NCI-H748 (cell line): Measurements from ENCODE around the gene DHFR.

Experiments
- DNase-seq: peaks from one replicate; lab custom pipeline; 2025; ENCODE audit not compliant: unreplicated experiment; lab: John Stamatoyannopoulos, UW

DHFR gene

DNA sequence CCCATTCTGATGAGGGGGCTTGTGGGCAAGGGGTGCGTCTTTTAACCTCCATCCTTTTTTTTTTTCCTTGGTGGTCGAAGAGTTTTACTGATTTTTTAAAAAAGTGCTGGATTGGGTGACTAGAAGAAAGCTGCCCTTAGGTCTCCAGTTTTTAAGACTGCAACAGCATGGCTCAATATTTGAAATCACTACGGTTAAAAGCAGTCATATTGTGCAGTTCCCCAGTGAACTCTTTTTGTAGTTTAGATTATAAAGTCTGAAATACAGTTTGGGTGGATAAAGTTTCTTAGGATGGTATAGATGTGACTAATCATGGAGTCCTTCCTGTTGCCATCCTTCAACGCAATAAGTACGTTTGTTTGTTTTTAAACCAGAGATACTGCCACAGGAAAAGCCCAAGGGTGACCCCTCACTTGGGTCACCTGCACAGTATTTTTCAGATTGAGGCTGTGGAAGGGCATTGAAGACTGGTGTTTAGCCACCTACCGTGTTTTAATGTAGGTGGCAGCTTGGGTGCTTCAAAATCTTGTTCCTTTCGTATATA lies 520 bp upstream of the DHFR start:
- peak; percentile 37 for DNase-seq

DNA sequence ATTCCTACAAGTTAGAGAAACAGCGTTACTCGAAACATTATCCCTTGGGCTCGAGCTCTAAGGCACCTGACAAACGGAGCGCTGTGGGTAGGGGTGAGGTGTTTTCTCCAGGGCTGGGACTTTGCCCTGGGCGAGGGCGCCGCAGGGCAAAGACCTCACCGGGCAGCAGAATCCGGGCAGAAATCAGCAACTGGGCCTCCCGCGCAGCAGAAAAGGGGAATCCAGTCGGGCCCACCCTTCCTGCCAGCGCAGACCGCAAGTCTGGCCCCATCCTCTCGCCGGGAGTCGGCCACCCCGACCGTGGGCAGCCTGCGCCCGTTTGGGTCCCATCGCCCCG lies 761 bp downstream of the DHFR start:
- DNase-seq: peak; percentile 55

DNA sequence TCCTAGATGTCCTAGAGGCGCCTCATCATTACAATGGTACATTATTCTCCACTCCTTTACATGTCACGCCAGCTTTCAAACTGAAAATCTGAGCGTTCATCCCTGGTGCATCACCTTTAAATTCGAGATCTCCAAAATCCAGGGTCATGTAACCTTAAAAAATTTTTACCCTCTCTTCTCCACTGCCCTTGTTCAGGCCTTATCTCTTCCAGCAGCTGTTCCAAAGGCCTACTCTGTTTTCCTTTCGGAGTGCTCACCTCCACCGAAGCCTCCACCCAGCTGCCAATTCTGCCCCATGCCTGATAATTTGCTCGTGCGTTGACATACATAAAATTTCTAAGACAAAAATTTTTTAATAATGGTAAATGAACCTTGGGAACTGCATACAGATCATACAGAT lies 1.3 kb downstream of the DHFR start:
- peak; percentile 2 for DNase-seq

DNA sequence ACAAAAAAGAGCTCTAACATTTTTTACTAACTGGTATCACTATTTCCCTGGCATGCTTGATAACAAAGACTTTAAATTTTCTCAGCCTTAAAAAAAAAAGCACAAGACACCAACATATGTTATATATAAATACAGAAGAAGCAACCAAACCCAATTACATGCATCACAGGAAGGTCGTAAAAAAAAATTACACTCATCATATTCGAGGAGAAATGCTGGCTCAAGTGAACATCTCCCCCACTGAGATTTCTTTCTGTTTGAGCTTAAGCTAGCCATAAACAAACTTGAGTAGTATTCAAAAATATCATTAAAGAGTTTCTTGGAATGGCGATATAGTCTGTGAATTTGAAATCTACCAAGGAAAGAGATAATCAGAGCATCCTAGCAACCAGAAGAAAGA lies 7.9 kb downstream of the DHFR start:
- no peak for DNase-seq

DNA sequence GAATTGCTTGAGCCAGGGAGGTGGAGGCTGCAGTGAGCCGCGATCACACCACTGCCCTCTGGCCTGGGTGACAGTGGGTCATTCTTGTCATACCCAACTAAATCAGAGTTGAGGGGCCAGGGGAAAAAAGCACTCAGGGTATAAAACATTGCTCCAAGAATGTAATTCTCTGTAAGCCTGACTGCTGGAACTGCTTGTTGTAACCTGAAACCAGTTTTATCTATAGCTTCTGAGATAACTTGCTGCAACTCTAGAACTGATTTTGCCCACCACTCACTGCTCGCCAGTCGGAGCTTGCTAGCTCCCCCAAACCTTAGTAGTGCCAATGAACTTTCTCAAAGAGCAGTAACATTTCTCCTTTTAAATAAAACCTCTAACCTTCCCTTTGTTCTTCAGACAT lies 9.9 kb downstream of the DHFR start:
- DNase-seq: no peak

DNA sequence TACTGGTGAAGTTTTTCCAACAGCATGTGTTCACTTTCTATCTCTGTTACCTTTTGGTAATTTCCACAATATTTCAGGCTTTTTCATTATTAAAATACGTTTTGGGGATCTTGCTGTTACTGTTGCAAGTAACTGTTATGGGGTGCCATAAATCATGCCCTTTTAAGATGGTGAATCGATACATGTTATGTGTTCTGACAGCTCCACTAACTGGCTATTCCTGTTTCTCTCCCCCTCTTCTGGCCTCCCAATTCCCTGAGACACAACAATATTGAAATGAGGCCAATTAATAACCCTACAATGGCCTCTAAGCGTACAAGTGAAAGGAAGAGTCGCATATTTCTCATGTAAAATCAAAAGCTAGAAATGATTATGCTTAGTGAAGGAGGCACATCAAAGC lies 13.4 kb downstream of the DHFR start:
- no peak for DNase-seq

DNA sequence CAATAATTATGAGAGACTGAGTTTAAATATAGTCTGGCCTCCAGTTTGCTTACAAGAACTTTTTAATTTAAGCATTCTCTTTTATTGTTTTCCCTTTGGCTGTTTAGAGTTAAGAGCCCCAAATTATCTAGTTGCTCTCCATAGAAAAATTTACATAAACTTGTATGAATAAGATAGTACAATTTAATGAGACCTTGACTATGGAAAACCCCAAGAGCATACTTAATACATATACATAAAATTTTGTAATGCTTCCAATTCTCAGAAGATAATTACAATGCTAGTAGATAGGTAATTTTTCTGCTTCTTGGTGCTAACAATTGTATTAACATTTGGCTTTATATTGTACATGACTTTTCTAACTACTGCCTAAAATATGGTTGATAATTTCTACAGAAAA lies 20.6 kb downstream of the DHFR start:
- no peak for DNase-seq

DNA sequence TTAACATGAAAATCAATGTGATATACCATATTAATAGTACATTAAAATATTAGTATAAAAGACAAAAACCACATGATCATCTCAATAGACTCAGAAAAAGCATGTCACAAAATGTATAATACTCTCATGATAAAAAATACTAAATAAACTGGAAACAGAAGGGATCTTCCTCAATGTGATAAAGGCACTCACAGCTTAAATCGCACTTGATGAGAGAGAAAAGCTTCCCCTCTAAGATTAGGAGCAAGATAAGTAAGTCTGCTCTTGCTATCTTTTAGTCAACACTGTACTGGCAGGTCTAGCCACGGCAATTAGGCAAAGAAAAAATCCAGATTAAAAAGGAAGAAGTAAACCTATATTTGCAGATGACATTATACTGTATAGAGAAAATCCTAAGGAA lies 22.1 kb downstream of the DHFR start:
- DNase-seq: no peak

DNA sequence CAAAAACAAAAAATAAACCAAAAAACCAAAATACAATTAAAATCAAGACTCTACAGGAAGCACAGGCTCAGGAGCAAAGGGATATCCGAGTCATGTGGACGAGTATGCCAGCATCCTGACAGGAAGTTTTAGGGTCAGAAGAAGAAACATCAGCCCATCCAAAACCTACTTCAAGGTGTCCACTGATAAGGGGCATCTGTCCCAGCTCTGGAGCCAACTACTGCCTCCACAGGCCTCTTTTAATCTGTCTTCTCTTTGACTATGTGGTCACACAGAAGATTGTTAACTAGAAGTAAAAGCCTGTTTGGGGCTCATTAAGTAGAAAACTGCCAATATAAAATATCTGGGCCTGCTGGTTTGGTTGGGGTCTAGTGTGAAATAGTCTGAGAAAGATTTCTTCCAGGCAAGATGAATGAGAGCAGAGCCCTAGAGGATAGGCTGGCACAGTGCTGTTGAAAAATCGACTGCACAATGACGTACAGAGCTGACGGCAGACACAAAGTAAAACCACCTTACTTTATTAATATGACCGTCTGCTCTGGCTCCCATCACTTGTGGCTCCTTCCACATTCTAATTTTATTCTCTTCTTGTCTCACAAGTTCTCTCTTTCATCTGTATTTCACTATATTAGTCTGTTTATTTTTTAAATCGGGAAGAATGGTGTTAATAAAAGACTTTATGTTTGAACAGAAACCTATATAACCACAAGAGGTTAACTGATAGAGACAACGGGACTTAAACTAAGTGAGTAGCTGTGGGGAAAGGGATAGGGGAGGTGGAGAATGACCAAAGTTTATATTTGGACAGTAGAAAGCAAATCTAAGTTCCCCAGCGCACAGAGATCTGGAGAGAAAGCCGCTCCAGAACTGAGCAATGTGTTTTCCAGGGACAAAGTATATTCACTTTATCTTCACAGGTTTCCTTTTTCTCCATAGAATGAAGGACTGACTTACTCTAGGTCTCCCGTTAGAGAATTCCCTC lies 23.2 kb downstream of the DHFR start:
- DNase-seq: no peak

DNA sequence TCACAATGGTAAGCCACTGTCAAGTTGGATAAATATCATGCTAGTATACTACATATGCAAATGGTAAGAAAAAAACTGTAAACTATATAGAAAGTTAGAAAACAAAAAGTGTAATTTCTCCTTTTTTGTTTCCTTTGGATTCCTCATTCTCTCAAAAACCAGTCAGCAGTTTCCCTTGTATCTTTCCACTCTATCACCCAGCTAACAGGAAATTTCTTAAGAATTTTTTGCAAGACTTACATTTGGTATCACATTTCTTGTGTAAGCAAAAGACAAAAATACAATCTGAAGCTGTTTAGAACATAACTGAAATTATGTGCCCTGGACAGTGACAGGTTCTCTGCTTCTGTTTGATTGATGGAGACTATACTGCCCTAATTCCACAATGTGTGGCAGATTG lies 25.5 kb downstream of the DHFR start:
- no peak for DNase-seq

DNA sequence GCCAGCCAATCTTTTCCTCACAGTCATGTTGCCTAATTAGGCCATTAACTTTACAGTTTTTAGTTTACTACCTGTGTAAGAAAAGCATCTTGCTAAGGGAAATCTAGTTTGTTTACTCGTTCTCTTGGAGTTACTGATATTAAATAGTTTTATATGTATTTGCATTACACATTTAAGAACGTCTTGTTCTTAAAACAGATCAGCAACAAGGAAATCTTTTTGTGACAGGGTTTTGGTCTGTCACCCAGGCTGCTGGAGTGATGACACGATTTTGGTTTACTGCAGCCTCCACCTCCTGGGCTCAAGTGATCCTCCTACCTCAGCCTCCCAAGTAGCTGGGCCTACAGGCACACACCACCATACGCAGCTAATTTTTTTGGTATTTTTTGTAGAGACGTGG lies 29.6 kb downstream of the DHFR start:
- no peak for DNase-seq

DNA sequence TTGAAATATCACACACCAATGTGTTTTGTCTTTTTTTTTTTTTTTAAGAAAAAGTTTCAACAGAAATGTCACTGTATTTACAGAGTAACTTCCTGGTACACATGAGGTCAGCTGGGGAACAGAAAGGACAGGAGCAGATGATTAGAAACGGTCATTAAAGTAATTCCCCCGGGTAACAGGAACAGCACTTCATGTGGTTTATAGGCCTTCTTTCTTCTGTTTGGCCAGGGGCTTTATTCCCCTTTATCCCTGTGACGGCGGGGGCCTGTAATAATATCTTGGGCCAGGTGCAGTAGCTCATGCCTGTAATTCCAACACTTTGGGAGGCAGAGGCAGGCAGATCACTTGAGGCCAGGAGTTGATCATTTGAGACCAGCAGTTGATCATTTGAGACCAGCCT lies 30.8 kb downstream of the DHFR start:
- peak; percentile 20 for DNase-seq

DNA sequence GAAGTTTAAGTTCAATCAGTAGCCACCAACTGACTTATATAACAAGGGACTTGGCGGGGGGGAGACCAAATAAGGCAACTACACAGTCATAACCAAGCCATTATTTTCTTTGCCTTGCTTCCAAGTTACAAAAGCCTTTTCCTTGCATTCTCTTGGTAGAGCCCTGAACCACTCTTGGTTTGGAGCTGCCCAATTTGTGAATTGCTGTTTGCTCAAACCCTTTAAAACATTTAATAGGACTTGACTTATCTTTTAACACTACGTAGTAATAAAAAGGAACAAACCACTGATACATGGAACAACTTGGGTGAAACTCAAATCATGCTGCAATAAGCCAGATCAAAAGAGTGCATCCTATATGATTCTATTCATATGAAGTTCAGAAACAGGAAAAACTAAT lies 32.0 kb downstream of the DHFR start:
- DNase-seq: no peak

DNA sequence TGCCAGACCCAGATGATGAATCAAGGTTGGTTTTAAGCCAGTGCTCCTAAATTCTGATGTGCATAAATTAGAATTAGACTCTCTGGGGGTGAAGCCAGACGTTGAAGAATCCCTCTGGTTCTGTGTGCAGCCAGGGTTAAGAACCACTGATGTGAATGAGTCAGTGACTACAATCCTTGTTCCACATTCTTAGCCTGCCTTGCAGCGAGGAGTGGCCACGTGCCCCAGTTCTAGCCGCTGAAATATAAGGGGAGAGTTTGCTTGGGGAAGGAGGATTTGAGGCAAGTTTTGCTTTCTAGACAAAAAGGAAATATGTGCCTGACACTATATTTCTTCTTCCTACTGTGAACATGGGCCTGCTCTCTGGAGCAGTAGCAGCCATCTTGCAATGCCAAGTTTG lies 34.6 kb downstream of the DHFR start:
- DNase-seq: no peak

DNA sequence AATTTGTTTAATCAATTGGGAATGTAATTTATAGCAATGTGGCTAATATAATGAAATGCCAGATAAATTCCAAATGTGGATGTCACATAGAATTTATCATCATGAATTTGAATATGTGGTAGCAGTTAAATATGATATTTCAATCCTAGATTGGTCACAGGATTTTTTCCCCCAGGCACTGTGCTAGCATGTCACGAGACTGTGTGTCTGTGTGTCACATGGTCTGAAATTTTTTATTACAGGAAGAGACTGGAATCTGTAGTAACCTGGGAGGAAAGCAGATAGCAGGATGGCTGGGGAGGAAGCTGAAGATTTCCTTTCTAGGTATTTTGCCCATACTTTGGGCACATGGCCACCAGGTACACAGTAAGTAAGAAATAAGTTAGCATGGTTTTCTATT lies 35.7 kb downstream of the DHFR start:
- DNase-seq: no peak

DNA sequence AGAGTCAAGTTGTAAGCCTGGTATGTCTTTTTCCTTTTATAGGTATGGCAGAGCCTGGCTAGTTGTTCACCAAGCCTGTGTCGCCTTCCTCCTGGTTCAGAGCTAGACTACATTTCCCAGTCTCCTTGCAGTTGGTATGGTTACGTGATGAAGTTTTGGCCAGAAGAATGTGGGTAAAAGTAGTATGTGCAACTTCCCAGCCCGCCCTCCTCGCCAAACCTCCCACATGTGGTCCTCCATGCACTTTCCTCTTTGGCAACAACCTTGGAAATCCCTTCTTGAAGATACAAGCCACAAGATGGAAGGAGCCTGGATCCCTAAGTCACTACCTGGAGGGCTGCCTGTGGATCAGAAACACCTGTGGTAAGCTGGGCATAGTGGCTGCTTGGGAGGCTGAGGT lies 36.3 kb downstream of the DHFR start:
- no peak for DNase-seq

DNA sequence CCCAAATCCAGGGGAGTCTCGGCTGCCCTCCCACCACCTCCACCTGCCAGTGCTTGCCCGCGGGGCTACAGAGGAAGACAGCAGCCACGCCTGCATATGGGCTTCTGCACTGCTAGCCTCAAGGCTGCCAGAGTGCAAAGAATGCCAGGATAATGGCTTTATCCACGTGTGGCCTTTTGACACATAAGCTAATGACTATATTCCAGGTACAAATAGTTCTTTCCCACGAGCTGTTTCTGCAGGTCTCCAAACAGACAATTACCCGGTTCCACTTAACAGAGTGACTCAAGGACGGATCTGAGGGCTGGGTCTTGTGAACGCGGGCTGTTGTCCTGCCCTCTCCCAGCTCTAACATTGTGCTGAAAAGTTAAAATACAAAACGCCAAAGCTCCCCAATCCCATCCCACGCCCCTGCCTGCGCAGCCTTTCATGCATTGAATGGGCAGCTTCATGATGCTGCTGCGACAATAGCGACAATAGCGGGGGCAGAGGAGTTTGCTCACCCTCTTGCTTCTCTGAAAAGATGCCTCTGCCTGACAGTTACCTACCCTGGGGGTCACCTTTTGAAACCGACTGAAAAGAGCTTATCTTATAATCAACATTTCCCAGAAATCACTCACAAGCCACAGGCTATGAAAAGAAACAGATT lies 39.4 kb downstream of the DHFR start:
- no peak for DNase-seq

DNA sequence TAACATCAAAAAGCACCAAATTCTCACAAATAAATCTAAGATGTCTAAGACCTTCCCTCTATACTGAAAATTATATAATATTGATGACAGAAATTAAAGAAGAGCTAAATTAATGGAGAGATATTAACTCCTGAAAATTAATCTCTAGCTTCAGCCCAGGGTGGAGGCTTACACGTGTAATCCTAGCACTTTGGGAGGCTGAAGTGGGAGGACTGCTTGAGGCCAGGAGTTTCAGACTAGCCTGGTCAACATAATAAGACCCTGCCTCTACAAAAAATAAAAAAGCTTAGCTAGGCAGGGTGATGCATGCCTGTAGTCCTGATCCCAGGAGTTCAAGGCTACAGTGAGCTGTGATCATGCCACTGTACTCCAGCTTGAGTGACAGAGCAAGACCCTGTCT lies 45.1 kb downstream of the DHFR start:
- no peak for DNase-seq

DNA sequence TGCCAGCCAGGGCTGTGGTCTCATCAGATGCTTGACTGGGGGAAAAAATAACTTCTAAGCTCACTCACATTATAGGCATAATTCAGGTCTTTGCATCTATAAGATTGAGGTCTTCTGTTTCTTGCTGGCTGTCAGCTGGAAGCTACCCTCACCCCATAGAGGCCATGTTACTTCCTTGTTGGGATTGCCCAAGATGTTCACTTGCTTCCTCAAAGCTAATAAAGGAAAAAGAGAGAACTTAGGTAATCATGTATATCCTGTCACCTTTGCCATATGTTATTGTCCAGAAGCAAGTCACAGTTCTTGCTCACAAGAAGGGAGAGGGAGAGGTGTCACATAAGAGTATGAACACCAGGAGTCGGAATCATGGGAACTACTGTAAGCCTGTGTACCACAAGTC lies 46.1 kb downstream of the DHFR start:
- DNase-seq: no peak

DNA sequence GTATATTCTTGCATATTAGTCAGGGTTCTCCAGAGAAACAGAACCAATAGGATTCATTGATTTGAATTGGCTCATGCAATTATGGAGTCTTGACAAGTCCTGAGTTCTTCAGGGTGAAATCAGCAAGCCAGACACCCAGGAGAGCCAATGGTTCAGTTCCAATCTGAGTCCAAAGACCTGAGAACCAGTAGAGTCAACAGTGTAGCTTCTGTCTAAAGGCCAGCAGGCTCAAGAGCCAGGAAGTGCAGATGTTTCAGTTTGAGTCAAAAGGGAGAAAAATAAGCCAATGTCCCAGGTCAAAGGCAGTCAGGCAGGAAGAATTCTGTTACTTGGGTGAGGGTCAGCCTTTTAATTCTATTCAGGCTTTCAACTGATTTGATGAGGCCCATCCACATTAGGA lies 47.0 kb downstream of the DHFR start:
- DNase-seq: no peak

DNA sequence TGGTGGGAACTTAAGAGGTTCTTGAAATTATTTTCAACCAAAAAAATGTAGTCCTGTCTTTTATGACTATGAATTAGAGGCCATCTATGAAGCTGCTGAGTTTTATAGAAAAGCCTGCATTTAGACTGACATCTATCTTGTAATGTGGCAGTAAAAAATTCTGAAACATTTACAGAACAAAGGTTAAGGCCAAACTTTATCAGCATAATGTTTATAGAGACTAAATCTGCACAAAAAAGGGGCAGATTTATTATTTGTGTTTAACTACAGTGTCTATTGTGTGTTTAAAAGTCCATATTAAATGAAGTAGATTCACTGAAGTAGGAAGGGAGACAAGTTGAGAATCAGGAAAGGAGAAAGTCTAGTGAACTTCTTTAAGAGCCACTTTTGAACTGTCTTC lies 47.4 kb downstream of the DHFR start:
- DNase-seq: no peak

DNA sequence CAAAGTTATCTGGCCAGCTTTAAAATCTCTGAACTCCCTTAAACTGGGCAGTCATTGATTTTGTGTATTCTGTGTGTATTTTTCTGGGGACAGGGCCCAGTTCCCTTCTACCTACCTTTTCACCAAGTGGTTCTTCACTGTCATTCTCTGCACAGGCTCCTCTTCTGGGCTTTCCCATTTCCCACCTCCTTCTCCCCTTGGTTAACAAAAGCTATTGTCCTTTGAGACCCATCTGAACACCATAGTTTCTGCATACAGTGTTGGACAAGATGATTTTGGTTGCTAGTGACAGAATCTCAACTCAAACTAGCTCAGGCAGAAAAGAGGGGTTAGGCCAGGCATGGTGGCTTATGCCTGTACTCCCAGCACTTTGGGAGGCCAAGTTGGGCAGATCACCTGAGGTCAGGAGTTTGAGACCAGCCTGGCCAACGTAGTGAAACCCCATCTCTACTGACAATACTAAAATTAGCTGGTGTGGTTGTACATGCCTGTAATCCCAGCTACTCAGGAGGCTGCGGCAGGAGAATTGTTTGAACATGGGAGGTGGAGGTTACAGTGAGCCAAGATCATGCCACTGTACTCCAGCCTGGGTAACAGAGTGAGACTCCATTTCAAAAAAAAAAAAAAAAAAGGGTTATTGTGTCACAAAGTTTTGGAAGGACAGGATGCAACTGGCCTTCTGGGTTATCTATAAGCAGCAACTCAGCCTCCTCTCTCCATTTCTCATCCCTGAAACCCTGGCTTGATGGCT lies 53.7 kb downstream of the DHFR start:
- no peak for DNase-seq
